Osteoblast (primary cell): ENCODE results near the gene GAS6. TPM values are rescaled to one million over a fixed set of nuclear protein-coding genes. Genes with fewer than 3 reads are reported as not detected.

ENCODE experiments used
- DNase-seq: peaks from one replicate; pipeline ENCODE4 v3.0.0; 2011; ENCODE audit warnings: low spot score, mixed read lengths; ENCODE audit not compliant: insufficient read length; ENCODE audit errors: missing footprints
- H2AFZ ChIP-seq: 2 replicates; pipeline ENCODE4 v1.6.0; 2011; ENCODE audit warnings: mild to moderate bottlenecking, low read length
- H3K27ac ChIP-seq: 2 replicates; pipeline ENCODE4 v1.5.1; 2011; ENCODE audit warnings: mild to moderate bottlenecking, low read depth, low read length, moderate library complexity
- H3K27me3 ChIP-seq: 2 replicates; pipeline ENCODE4 v1.6.0; 2012; ENCODE audit warnings: mild to moderate bottlenecking, control low read depth, inconsistent platforms, low read length, moderate library complexity; ENCODE audit not compliant: insufficient read depth
- H3K36me3 ChIP-seq: 2 replicates; pipeline ENCODE4 v1.5.1; 2011; ENCODE audit warnings: mild to moderate bottlenecking, low read length, control low read depth, moderate library complexity; ENCODE audit not compliant: insufficient read depth
- H3K4me1 ChIP-seq: 2 replicates; pipeline ENCODE4 v1.5.1; 2011; ENCODE audit warnings: mild to moderate bottlenecking, low read length, control low read depth, moderate library complexity; ENCODE audit not compliant: insufficient read depth
- H3K4me2 ChIP-seq: 2 replicates; pipeline ENCODE4 v1.6.0; 2011; ENCODE audit warnings: mild to moderate bottlenecking, low read length; ENCODE audit not compliant: insufficient read depth
- H3K4me3 ChIP-seq: fragments of 200-600 bp; sonication (generic); 3 replicates; pipeline ENCODE4 v1.5.1; 2012; ENCODE audit warnings: mild to moderate bottlenecking, low read length, inconsistent platforms; ENCODE audit not compliant: insufficient read depth
- H3K79me2 ChIP-seq: 2 replicates; pipeline ENCODE4 v1.6.0; 2012; ENCODE audit warnings: mild to moderate bottlenecking, low read length, control low read depth, inconsistent platforms; ENCODE audit not compliant: insufficient read depth
- H3K9me3 ChIP-seq: 2 replicates; pipeline ENCODE4 v1.5.1; 2011; ENCODE audit warnings: low read depth, low read length, control low read depth
- H4K20me1 ChIP-seq: 2 replicates; pipeline ENCODE4 v1.6.0; 2012; ENCODE audit warnings: mild to moderate bottlenecking, low read length, control low read depth; ENCODE audit not compliant: insufficient read depth
- CTCF ChIP-seq: IDR thresholded peaks from 2 replicates; pipeline ENCODE4 v1.5.1; 2011; ENCODE audit warnings: mild to moderate bottlenecking, low read depth, low read length, moderate library complexity; ENCODE audit errors: extremely low read depth
- total RNA-seq: library from RNA; depleted of rRNA; stranded (reverse); fragments of >200 nt; gene quantifications from 2 replicates; pipeline ENCODE4 v1.2.3, GENCODE V29; 2012

The GAS6 gene
- total RNA-seq, 1 donor: 417 TPM

DNA sequence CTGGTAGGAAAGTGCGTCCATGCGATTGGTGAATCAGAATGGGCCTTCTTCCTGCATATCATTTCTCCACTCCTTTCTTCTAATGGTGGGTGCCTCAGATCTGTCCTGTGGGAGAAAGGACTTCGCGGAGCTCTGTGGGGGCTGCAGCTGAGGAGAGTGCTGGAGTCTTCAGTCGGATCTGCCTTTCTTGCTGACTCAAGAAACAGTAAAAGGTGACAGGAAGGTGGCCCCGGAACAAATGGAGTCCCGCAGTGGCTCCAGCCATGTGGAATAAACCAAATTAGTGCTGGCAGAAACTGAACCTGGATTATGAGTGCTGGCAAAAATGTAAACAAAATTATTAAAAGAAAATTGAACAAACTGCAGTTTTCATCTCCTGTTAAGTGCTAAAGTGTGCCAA is 15.1 kb upstream of the GAS6 start:
- no peaks in the 10 kb centered on the region for H4K20me1 ChIP-seq
- no peak for TF ChIP-seq CTCF
- H3K9me3 ChIP-seq: no peaks in the 10 kb centered on the region
- H3K4me1 ChIP-seq: peaks cover 15% of the 10 kb centered on the region
- no peaks in the 10 kb centered on the region for H3K79me2 ChIP-seq
- H3K27me3 ChIP-seq: no peaks in the 10 kb centered on the region
- H3K4me3 ChIP-seq: no peak overlapping the region
- no peaks in the 10 kb centered on the region for H3K36me3 ChIP-seq
- no peak overlapping the region for H3K27ac ChIP-seq
- no peak for DNase-seq
- H3K4me2 ChIP-seq: no peak overlapping the region
- H2AFZ ChIP-seq: no peak overlapping the region

GRCh38 chr13:113877149-113877990 is 13.5 kb upstream of the GAS6 start:
- H2AFZ ChIP-seq: no peak overlapping the region
- no peaks in the 10 kb centered on the region for H3K27me3 ChIP-seq
- DNase-seq: peak; percentile 34
- no peak overlapping the region for H3K4me3 ChIP-seq
- no peaks in the 10 kb centered on the region for H4K20me1 ChIP-seq
- no peaks in the 10 kb centered on the region for H3K79me2 ChIP-seq
- H3K36me3 ChIP-seq: no peaks in the 10 kb centered on the region
- no peak for TF ChIP-seq CTCF
- no peak overlapping the region for H3K27ac ChIP-seq
- no peaks in the 10 kb centered on the region for H3K9me3 ChIP-seq
- H3K4me1 ChIP-seq: peaks cover 15% of the 10 kb centered on the region
- H3K4me2 ChIP-seq: no peak overlapping the region

DNA sequence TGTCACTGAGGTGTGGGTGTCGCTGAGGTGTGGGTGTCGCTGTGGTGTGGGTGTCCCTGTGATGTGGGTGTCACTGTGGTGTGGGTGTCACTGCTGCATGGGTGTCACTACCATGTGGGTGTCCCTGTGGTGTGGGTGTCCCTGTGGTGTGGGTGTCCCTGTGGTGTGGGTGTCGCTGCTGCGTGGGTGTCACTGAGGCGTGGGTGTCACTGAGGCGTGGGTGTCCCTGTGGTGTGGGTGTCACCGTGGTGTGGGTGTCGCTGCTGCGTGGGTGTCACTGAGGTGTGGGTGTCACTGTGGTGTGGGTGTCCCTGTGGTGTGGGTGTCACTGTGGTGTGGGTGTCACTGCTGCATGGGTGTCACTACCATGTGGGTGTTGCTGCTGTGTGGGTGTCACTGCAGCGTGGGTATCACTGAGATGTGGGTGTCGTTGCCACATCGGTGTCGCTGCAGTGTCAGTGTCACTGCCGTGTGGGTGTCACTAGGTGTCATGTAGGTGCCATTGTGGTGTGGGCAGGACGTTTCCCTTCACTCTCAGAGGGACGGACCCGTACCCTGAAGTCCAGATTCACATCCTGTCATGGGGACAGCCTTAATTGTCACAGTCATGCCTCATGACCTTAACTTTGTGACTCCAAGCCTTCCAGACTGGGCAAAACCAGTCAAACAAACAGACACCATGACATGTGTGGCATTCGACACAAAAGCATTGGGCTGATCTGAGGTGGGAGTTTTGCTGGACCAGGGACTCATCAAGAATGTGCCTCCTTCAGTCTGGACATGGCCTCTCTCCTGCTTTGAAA is 12.7 kb upstream of the GAS6 start:
- Histone ChIP-seq H3K9me3 (no peaks in the 10 kb centered on the region), H2AFZ (no peak overlapping the region), H4K20me1 (no peaks in the 10 kb centered on the region), H3K79me2 (no peaks in the 10 kb centered on the region), H3K4me2 (no peak overlapping the region), H3K36me3 (no peaks in the 10 kb centered on the region), H3K27me3 (no peaks in the 10 kb centered on the region), H3K4me1 (peaks cover 7% of the 10 kb centered on the region), H3K4me3 (no peak overlapping the region), H3K27ac (no peak overlapping the region)
- peak; percentile 68 for DNase-seq
- TF ChIP-seq CTCF: no peak

DNA sequence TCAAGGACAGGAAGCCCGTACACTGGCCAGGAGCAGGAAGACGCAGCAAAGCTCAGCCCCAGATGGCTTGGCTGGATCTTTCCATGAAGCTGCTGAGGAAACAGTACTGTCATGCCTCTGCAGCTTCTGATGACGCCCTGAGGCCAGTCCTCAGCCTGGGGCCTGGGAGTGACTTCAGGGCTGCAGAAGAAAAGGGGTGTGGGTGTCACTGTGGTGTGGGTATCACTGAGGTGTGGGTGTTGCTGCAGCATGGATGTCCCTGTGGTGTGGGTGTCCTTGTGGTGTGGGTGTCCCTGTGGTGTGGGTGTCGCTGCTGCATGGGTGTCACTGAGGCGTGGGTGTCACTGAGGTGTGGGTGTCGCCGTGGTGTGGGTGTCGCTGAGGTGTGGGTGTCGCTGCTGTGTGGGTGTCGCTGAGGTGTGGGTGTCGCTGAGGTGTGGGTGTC is 12.0 kb upstream of the GAS6 start:
- H3K9me3 ChIP-seq: no peaks in the 10 kb centered on the region
- H3K79me2 ChIP-seq: no peaks in the 10 kb centered on the region
- no peak for TF ChIP-seq CTCF
- no peak overlapping the region for H2AFZ ChIP-seq
- DNase-seq: no peak
- no peaks in the 10 kb centered on the region for H3K36me3 ChIP-seq
- no peaks in the 10 kb centered on the region for H3K27me3 ChIP-seq
- no peak overlapping the region for H3K4me2 ChIP-seq
- no peak overlapping the region for H3K4me3 ChIP-seq
- H3K27ac ChIP-seq: no peak overlapping the region
- H4K20me1 ChIP-seq: no peaks in the 10 kb centered on the region
- H3K4me1 ChIP-seq: peaks cover under 1% of the 10 kb centered on the region
